GM19455 (cell line): ENCODE results near the gene FXYD5.

ENCODE experiments used
- ATAC-seq: cut with Tn5 transposase; IDR thresholded peaks from one replicate; pipeline ENCODE4 v1.9.1; 2021; ENCODE audit not compliant: unreplicated experiment

The FXYD5 gene

GRCh38 chr19:35212241-35212640 is 57.7 kb downstream of the FXYD5 start:
- ATAC-seq = no peak

DNA sequence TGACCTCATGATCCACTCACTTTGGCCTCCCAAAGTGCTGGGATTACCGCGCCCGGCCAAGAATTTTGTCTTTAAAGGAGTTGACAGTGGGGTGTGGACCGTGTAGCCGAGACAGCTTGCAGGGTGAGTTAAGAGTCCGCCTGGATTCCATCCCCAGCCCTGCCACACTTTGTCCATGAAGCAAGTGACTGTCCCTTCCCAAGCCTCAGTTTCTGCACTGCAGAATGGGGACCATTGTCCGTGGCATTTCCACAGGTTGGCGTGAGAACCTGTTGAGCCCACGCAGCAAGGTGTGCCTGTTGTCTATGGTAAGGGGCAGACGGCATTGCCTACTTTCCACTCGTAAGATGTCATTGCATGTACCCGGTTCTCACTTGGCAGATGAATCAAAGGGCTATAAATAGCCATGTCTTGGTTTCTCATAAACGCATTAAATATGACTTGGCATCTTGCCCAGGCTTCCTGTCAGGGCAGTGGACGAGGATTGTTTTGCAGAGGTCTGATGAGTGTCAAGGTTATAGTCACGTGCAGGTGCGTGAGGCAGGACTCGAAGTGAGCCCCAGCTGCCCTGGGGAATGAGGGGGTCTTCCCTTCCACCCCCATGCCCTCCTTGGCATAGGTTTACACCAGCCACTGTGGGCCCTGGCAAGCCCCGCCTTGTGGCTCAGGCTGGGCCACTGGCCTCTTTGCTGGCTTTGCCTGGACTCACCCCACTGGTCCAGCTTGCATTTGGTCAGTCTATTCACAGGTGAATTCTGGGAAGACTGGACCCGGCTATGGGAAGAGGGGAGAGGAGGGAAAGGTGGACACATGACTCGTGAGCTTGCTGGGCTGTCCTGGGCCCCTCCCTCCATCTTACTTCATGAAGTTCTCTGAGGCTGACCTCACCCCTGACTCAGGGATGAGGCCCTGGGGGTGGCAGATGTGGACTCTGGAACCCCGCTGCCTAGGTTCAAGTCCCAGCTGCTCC is 59.4 kb downstream of the FXYD5 start:
- no peak for ATAC-seq

DNA sequence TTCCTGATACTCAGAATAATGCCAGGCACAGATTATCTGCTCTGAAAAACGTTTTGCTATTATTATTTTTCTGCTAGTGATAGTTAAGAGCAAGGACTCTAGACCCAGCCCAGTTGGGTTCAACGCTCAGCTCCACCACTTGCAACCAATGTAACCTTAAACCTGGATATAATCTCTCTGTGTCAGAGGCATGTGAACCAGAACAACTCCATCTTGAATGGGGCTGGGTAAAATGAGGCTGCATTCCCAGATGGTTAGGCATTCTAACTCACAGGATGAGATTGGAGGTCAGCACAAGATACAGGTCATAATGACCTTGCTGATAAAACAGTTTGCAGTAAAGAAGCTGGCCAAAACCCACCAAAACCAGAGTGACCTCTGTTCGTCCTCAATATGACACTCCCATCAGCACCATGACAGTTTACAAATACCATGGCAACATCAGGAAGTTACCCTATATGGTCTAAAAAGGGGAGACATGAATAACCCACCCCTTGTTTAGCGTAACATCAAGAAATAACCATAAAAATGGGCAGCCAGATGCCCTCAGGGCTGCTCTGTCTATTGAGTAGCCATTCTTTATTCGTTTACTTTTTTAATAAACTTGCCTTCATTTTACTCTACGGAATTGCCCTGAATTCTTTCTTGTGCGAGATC is 60.4 kb downstream of the FXYD5 start:
- ATAC-seq = no peak

- ATAC-seq = no peak
Measured at GRCh38 chr19:35216016-35216832, 61.7 kb downstream of the FXYD5 start.

DNA sequence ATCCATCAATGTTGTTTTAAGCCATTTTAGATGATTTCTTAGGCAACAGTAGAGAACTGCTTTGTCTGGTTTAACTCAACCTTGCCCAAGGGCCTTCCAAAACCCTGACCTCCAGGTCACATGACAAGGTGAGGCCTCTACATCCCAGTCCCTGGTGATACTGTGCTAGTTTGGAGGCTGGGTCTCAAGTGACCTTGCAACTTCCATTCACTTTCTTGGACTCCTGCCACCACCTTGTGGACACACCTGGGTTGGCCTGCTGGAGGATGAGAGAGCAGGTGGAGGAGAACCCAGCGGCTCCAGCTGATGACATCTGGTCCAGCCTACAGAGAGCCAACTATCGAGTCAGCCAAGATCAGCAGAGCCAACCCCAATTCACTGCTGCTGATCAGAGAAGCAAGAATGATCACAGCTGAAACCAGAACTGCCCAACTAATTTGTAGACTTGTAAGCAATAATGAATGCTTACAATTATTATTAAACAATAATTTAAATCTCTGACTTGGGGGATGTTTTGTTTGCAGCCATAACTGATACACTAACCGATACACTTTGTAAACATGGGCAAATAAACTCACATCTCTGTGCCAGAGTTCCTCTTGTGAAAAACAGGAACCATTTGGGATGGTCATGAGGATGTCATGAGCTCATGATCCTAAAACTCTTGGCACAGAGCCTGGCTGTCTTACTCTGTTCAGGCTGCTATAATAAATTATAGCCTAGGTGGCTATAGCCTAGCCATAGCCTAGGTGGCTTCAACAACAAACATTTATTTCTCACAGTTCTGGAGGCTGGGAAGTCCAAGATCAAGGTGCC is 62.5 kb downstream of the FXYD5 start:
- ATAC-seq = no peak

DNA sequence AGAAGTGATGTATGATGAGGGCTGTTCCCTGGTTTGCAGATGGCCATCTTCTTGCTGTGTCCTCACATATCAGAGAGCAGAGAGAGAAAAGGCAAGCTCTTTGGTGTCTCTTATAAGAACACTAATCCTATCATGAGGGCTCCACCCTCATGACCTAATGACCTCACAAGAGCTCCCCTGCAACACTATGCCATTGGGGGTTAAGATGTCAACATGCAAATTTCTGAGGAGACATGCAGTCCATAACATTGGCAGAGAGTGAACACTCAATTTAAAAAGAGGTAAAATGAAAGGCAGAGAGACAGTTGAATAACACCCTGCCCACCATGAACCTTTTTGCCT is 63.1 kb downstream of the FXYD5 start:
- ATAC-seq = no peak

DNA sequence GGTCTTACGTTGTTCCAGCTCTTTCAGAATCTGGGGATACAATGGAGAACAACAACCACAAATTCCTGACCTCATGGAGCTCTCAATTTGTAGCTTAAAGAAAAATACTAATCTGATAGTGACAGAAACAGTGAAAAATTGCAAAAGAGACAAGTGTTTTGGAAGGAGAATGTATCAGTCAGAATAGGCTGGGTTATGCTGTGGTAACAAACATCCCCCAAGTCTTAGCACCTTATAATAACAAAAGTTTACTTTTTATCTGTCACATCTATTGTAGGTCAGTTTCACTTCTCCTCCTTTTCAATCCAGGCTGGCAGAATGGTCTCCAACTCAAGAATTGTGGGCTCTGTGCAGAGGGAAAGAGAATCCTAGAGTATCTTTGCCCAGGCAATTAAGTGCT is 64.5 kb downstream of the FXYD5 start:
- no peak for ATAC-seq
